Measurements from ENCODE around the gene CATSPER1.

- TF ChIP-seq GATA2 (IDR thresholded peaks at IDR 0.05; ENCODE audit: low read depth, low read length), result no peak
- TF ChIP-seq GATA3 (IDR thresholded peaks at IDR 0.05; ENCODE audit: low read depth, low read length), result no peak
Measured at GRCh38 chr11:66070604-66071380, 44.5 kb upstream of the CATSPER1 start.

Measured in SH-SY5Y (cell line).